ENCODE measurements around the gene SRP14. TPM values are rescaled to one million over a fixed set of nuclear protein-coding genes. Genes with fewer than 3 reads are reported as not detected.

Gene SRP14
- total RNA-seq, 3 donors from 2014 or later, result 279 to 310 (median 299) TPM

- no peaks in the 10 kb centered on the region for H3K36me3 ChIP-seq
- H3K27me3 ChIP-seq, result no peaks in the 10 kb centered on the region
- no peak for DNase-seq (ENCODE audit: low spot score in 2 of 2)
- intact Hi-C loops (cut with DNase I; ENCODE audit: low total_unique reads), result loop anchor here (10.0 kb wide), 1 partner anchor 226 kb away; no protein-coding TSS in a partner anchor
- TF ChIP-seq POLR2AphosphoS5 (IDR thresholded peaks at IDR 0.05) (no peak), POLR2A (IDR thresholded peaks at IDR 0.05) (no peak), CTCF (IDR thresholded peaks at IDR 0.05) (no peak)
- peak overlapping the region; percentile 69 to 83 for H3K27ac ChIP-seq
- H3K4me3 ChIP-seq, result no peak overlapping the region
- no peaks in the 10 kb centered on the region for H3K9me3 ChIP-seq
- peaks cover 0 to 5% of the 10 kb centered on the region in 2 donors for H3K4me1 ChIP-seq
These were observed 9.3 kb upstream of the SRP14 start for GRCh38 chr15:40048211-40048792.

GRCh38 chr15:40047415-40048210 lies 8.6 kb upstream of the SRP14 start:
- H3K27ac ChIP-seq, result peak overlapping the region; percentile 69 to 83
- DNase-seq (ENCODE audit: low spot score in 2 of 2), result no peak
- H3K9me3 ChIP-seq, result no peaks in the 10 kb centered on the region
- intact Hi-C loops (cut with DNase I; ENCODE audit: low total_unique reads), result loop anchor here (10.0 kb wide), 1 partner anchor 227 kb away; no protein-coding TSS in a partner anchor
- no peaks in the 10 kb centered on the region for H3K36me3 ChIP-seq
- peaks cover 0 to 5% of the 10 kb centered on the region in 2 donors for H3K4me1 ChIP-seq
- H3K27me3 ChIP-seq, result no peaks in the 10 kb centered on the region
- peak in 1 of 3 donors; percentile 14 for TF ChIP-seq POLR2AphosphoS5 (IDR thresholded peaks at IDR 0.05)
- no peak for TF ChIP-seq POLR2A (IDR thresholded peaks at IDR 0.05)
- no peak overlapping the region for H3K4me3 ChIP-seq

GRCh38 chr15:40046721-40047414 lies 7.9 kb upstream of the SRP14 start:
- no peaks in the 10 kb centered on the region for H3K9me3 ChIP-seq
- H3K4me3 ChIP-seq, result no peak overlapping the region
- H3K27me3 ChIP-seq, result no peaks in the 10 kb centered on the region
- peak overlapping the region; percentile 69 to 83 for H3K27ac ChIP-seq
- H3K4me1 ChIP-seq, result peaks cover 0 to 5% of the 10 kb centered on the region in 2 donors
- H3K36me3 ChIP-seq, result no peaks in the 10 kb centered on the region
- no peak for DNase-seq (ENCODE audit: low spot score in 2 of 2)
- intact Hi-C loops (cut with DNase I; ENCODE audit: low total_unique reads), result loop anchor here (10.0 kb wide), 1 partner anchor 228 kb away; no protein-coding TSS in a partner anchor
- TF ChIP-seq CTCF (IDR thresholded peaks at IDR 0.05) (no peak), POLR2A (IDR thresholded peaks at IDR 0.05) (no peak), POLR2AphosphoS5 (IDR thresholded peaks at IDR 0.05) (no peak)

- peaks cover 0 to 5% of the 10 kb centered on the region in 2 donors for H3K4me1 ChIP-seq
- DNase-seq (ENCODE audit: low spot score in 2 of 2), result no peak
These were observed 6.7 kb upstream of the SRP14 start for GRCh38 chr15:40045572-40046217.

More at GRCh38 chr15:40045572-40046217, 6.7 kb upstream of the SRP14 start:
- peak overlapping the region; percentile 62 to 64 for H3K27ac ChIP-seq
- H3K36me3 ChIP-seq, result no peaks in the 10 kb centered on the region
- no peaks in the 10 kb centered on the region for H3K9me3 ChIP-seq
- H3K4me3 ChIP-seq, result no peak overlapping the region
- TF ChIP-seq POLR2A (IDR thresholded peaks at IDR 0.05) (no peak), CTCF (IDR thresholded peaks at IDR 0.05) (no peak), POLR2AphosphoS5 (IDR thresholded peaks at IDR 0.05) (no peak)
- no peaks in the 10 kb centered on the region for H3K27me3 ChIP-seq
- intact Hi-C loops (cut with DNase I; ENCODE audit: low total_unique reads), result loop anchor here (10.0 kb wide), 1 partner anchor 229 kb away; no protein-coding TSS in a partner anchor
